PC-9 (cell line): ENCODE results near the gene SDK1.
"Not testable (repeated sequence)": the region's sequence is repeated elsewhere in the genome, so short reads cannot be mapped to it uniquely, and the experiment has no call there.

Experiments used
- EZH2 ChIP-seq: fragments of 200-600 bp; sonication (generic); IDR thresholded peaks from 2 replicates; pipeline ENCODE4 v1.8.0; 2017; ENCODE audit warnings: antibody characterized with exemption, low read depth
- TF ChIP-seq, protein P1 (sequence below): fragments of 200-600 bp; sonication (generic); conservative IDR thresholded peaks from 2 replicates; pipeline ENCODE4 v1.6.1; 2017; ENCODE audit warnings: mixed run types, antibody characterized with exemption, mild to moderate bottlenecking, moderate library complexity

GRCh38 chr7:3706091-3706490 is 405.0 kb downstream of the SDK1 start:
- TF ChIP-seq, protein P1, sequence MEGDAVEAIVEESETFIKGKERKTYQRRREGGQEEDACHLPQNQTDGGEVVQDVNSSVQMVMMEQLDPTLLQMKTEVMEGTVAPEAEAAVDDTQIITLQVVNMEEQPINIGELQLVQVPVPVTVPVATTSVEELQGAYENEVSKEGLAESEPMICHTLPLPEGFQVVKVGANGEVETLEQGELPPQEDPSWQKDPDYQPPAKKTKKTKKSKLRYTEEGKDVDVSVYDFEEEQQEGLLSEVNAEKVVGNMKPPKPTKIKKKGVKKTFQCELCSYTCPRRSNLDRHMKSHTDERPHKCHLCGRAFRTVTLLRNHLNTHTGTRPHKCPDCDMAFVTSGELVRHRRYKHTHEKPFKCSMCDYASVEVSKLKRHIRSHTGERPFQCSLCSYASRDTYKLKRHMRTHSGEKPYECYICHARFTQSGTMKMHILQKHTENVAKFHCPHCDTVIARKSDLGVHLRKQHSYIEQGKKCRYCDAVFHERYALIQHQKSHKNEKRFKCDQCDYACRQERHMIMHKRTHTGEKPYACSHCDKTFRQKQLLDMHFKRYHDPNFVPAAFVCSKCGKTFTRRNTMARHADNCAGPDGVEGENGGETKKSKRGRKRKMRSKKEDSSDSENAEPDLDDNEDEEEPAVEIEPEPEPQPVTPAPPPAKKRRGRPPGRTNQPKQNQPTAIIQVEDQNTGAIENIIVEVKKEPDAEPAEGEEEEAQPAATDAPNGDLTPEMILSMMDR = not testable (repeated sequence)
- TF ChIP-seq EZH2 = not testable (repeated sequence)
